Measurements from ENCODE around the gene RAP1GAP2.

The RAP1GAP2 gene

DNA sequence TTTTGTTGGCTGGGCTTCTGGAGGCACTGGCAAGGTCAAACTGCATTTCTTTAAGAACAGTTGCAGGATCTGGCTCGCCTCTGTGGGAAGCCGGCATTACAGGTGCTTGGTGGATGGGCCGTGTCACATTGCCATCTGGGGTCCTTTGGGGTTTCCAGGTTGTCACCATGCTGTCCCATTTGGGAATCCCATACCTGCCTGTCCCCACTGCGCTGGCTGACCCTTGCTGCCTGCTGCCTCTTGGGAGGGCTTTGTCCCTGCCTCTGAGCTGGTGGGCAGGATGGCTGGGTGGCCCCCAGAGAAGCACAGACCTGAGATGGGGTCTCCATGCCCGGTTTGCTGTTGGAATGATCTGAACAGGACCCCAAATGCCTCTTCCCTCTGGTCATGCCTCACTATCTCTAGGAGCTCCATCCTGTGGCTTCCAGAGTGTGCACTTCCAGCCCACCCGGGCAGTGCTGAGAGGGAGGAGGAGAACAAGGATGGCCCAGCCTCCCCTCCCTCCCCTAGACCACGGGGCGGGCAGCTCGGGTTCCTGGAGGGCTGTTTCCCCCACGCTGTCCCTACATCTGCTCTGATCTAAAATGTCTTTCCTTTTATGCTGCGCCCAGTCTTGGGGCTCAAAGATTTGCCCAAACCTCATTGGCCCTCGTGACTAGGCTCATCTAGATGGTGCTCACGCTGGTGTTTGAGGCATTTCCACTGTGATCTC is 239.2 kb downstream of the RAP1GAP2 start:
- H3K4me1 ChIP-seq (ENCODE audit: control insufficient read depth, insufficient read depth, low read length): no peaks in the 10 kb centered on the region
- H3K27me3 ChIP-seq (ENCODE audit: control insufficient read depth, insufficient read depth, low read length, poor library complexity, severe bottlenecking): no peaks in the 10 kb centered on the region
- WGBS, 2 experiments: 82 to 84% methylated on average over 13 of the region's 13 CpGs
- no peak overlapping the region for H3K4me3 ChIP-seq (ENCODE audit: insufficient read depth, low read depth, low read length)
- no peak overlapping the region for H3K27ac ChIP-seq (ENCODE audit: insufficient read depth, low read depth, low read length, poor library complexity, severe bottlenecking)
- H3K9me3 ChIP-seq (ENCODE audit: control insufficient read depth, low read length): no peaks in the 10 kb centered on the region
- no peaks in the 10 kb centered on the region for H3K36me3 ChIP-seq (ENCODE audit: control insufficient read depth, insufficient read depth, low read length)

DNA sequence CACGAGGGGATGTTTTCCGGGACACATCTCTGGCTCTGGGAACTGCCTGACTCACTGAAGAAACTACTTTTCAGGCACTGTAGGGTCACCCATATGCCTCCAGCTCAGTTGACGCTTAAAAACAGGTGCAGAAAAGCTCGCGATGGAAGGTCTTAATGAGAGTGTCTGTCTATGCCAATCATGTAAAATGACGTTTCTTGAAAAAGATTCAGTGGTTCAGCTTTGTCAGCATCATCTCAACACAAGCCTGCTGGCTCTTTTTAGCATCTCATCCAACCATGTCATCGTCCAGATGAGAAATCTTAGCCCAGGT is 239.7 kb downstream of the RAP1GAP2 start:
- WGBS, 2 experiments: 89 to 94% methylated on average over 7 of the region's 7 CpGs
- Histone ChIP-seq H3K4me1 (ENCODE audit: control insufficient read depth, insufficient read depth, low read length) (no peaks in the 10 kb centered on the region), H3K27ac (ENCODE audit: insufficient read depth, low read depth, low read length, poor library complexity, severe bottlenecking) (no peak overlapping the region), H3K27me3 (ENCODE audit: control insufficient read depth, insufficient read depth, low read length, poor library complexity, severe bottlenecking) (no peaks in the 10 kb centered on the region), H3K4me3 (ENCODE audit: insufficient read depth, low read depth, low read length) (no peak overlapping the region), H3K9me3 (ENCODE audit: control insufficient read depth, low read length) (no peaks in the 10 kb centered on the region), H3K36me3 (ENCODE audit: control insufficient read depth, insufficient read depth, low read length) (no peaks in the 10 kb centered on the region)

DNA sequence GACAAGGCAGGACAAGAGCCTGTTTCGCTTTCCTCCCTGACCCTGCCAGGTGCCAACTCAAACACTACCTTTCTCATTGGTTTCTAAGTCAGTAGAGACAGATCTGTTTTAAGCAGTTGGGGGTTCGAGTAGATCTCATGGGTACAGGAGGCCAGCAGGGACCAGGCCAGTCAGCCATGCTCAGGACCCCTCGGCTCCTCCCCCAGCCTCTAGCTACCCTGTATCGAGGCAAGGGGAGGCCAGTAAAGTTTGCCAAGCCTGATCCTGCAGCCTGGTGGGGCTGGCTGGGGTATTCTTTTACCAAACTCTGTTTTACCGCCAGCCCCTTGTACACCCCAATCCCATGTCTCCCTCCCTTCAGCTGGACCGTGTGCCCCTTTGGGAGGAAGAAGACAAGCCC is 240.6 kb downstream of the RAP1GAP2 start:
- no peak overlapping the region for H3K4me3 ChIP-seq (ENCODE audit: insufficient read depth, low read depth, low read length)

GRCh38 chr17:3037259-3037658 is 241.0 kb downstream of the RAP1GAP2 start:
- H3K9me3 ChIP-seq (ENCODE audit: control insufficient read depth, low read length): no peaks in the 10 kb centered on the region
- no peaks in the 10 kb centered on the region for H3K36me3 ChIP-seq (ENCODE audit: control insufficient read depth, insufficient read depth, low read length)
- no peak overlapping the region for H3K27ac ChIP-seq (ENCODE audit: insufficient read depth, low read depth, low read length, poor library complexity, severe bottlenecking)
- H3K4me3 ChIP-seq (ENCODE audit: insufficient read depth, low read depth, low read length): no peak overlapping the region
- no peaks in the 10 kb centered on the region for H3K27me3 ChIP-seq (ENCODE audit: control insufficient read depth, insufficient read depth, low read length, poor library complexity, severe bottlenecking)
- H3K4me1 ChIP-seq (ENCODE audit: control insufficient read depth, insufficient read depth, low read length): no peaks in the 10 kb centered on the region
- WGBS, 2 experiments: 90 to 94% methylated on average over 5 to 6 of the region's 9 CpGs

More for the DNA sequence above, 240.6 kb downstream of the RAP1GAP2 start:
- 87 to 92% methylated on average over 6 of the region's 6 CpGs for WGBS, 2 experiments
- H3K27me3 ChIP-seq (ENCODE audit: control insufficient read depth, insufficient read depth, low read length, poor library complexity, severe bottlenecking): no peaks in the 10 kb centered on the region
- H3K36me3 ChIP-seq (ENCODE audit: control insufficient read depth, insufficient read depth, low read length): no peaks in the 10 kb centered on the region
- no peaks in the 10 kb centered on the region for H3K9me3 ChIP-seq (ENCODE audit: control insufficient read depth, low read length)
- no peak overlapping the region for H3K27ac ChIP-seq (ENCODE audit: insufficient read depth, low read depth, low read length, poor library complexity, severe bottlenecking)
- no peaks in the 10 kb centered on the region for H3K4me1 ChIP-seq (ENCODE audit: control insufficient read depth, insufficient read depth, low read length)

DNA sequence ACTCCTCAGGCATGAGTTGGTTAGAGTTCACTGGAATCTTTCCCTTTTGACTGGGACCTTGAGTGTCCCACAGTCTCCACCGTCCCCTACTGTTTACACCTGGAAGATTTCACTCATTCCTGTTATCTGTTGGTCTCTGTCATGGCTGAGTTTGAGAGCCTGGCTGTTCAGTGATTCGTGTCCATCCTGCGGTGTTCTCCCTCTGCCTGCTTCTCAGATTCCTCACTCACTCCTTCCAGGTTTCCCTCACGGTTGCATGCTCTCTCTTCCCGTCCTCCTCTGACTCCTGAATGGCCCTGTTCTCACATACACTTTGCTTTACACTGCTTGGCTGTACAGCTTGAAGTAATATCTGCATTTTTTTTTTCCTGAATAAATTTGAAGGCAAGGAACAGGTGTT is 242.7 kb downstream of the RAP1GAP2 start:
- no peak overlapping the region for H3K27ac ChIP-seq (ENCODE audit: insufficient read depth, low read depth, low read length, poor library complexity, severe bottlenecking)
- 68 to 74% methylated on average over 5 of the region's 5 CpGs for WGBS, 2 experiments
- H3K27me3 ChIP-seq (ENCODE audit: control insufficient read depth, insufficient read depth, low read length, poor library complexity, severe bottlenecking): no peaks in the 10 kb centered on the region
- H3K4me1 ChIP-seq (ENCODE audit: control insufficient read depth, insufficient read depth, low read length): no peaks in the 10 kb centered on the region
- no peaks in the 10 kb centered on the region for H3K9me3 ChIP-seq (ENCODE audit: control insufficient read depth, low read length)
- no peak overlapping the region for H3K4me3 ChIP-seq (ENCODE audit: insufficient read depth, low read depth, low read length)
- H3K36me3 ChIP-seq (ENCODE audit: control insufficient read depth, insufficient read depth, low read length): no peaks in the 10 kb centered on the region

DNA sequence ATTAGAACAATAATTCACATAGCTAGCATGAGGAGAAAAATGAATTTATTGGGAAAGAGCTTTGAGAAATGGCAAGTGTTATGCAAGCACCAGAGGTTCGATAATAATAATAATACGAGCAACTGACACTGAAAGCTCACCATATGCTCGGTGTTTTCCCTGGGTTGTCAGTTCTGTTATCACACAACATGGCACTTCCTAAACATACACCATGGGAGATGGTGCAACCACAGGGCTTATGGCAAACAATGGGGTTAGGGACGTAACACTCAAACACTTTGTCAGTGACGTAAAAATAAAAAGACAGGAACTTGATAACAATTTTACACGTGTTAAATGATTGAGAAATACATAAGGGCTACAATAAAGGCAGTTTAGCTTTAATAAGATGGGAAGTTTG is 243.5 kb downstream of the RAP1GAP2 start:
- Histone ChIP-seq H3K4me3 (ENCODE audit: insufficient read depth, low read depth, low read length) (no peak overlapping the region), H3K4me1 (ENCODE audit: control insufficient read depth, insufficient read depth, low read length) (no peaks in the 10 kb centered on the region), H3K27ac (ENCODE audit: insufficient read depth, low read depth, low read length, poor library complexity, severe bottlenecking) (no peak overlapping the region), H3K36me3 (ENCODE audit: control insufficient read depth, insufficient read depth, low read length) (no peaks in the 10 kb centered on the region), H3K27me3 (ENCODE audit: control insufficient read depth, insufficient read depth, low read length, poor library complexity, severe bottlenecking) (no peaks in the 10 kb centered on the region), H3K9me3 (ENCODE audit: control insufficient read depth, low read length) (no peaks in the 10 kb centered on the region)
- WGBS, 2 experiments: 88 to 90% methylated on average over 6 of the region's 6 CpGs

DNA sequence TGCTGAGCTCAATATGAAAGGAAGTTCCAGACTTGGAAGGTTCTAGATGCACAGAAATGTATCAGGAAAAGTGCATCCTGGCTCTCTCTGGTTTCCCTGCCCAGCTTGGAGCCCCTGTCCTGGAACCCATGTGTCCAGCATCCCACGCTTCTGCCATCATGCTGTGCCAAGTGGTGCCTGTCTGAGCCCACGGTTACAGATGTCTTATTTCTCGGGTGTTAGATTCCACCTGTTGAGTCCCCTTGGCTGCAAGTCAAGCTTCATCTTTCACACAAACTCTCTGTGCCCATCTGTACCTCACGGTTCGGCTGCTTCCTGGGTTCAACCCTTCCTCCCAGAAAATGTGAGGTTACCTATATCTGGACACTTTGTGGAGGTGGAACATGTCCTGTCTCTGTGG is 244.6 kb downstream of the RAP1GAP2 start:
- no peaks in the 10 kb centered on the region for H3K36me3 ChIP-seq (ENCODE audit: control insufficient read depth, insufficient read depth, low read length)
- no peaks in the 10 kb centered on the region for H3K9me3 ChIP-seq (ENCODE audit: control insufficient read depth, low read length)
- WGBS, 2 experiments: 92 to 94% methylated on average over 5 of the region's 5 CpGs
- H3K4me3 ChIP-seq (ENCODE audit: insufficient read depth, low read depth, low read length): no peak overlapping the region
- no peaks in the 10 kb centered on the region for H3K27me3 ChIP-seq (ENCODE audit: control insufficient read depth, insufficient read depth, low read length, poor library complexity, severe bottlenecking)
- no peaks in the 10 kb centered on the region for H3K4me1 ChIP-seq (ENCODE audit: control insufficient read depth, insufficient read depth, low read length)
- H3K27ac ChIP-seq (ENCODE audit: insufficient read depth, low read depth, low read length, poor library complexity, severe bottlenecking): no peak overlapping the region

DNA sequence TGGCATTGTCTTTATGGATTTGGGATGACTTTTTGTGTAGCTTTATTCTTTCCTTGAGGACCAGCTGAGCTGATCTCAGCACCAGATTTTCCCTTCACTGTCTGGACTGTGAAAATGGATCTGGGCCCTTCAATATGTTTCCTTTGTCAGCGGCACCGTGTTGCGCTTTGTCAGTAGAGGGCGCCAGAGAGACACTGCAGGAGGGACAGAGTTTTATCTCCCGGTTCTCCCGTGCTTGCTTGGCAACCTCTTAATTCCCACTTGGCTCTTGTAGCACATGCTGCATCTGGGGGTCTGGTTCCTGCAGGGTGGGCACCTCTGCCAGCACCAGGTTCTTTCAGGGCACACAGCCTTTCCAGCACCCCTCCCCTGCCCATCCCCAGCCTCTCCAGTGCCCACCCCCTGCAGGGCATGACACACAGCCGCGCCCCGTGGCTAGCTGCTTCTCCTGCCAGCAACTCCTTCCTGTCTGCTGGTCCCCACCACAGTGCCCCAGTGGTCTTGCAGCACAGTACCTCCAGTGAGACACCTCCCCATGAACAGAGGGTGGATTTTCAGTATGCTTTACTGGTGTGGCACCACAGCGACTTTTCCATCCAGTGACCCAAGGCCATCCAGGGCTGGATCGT is 247.6 kb downstream of the RAP1GAP2 start:
- Histone ChIP-seq H3K36me3 (ENCODE audit: control insufficient read depth, insufficient read depth, low read length) (no peaks in the 10 kb centered on the region), H3K4me3 (ENCODE audit: insufficient read depth, low read depth, low read length) (no peak overlapping the region), H3K27ac (ENCODE audit: insufficient read depth, low read depth, low read length, poor library complexity, severe bottlenecking) (no peak overlapping the region), H3K4me1 (ENCODE audit: control insufficient read depth, insufficient read depth, low read length) (no peaks in the 10 kb centered on the region), H3K9me3 (ENCODE audit: control insufficient read depth, low read length) (no peaks in the 10 kb centered on the region), H3K27me3 (ENCODE audit: control insufficient read depth, insufficient read depth, low read length, poor library complexity, severe bottlenecking) (no peaks in the 10 kb centered on the region)
- WGBS, 2 experiments: 61 to 62% methylated on average over 11 of the region's 11 CpGs

GRCh38 chr17:3046753-3047152 is 250.5 kb downstream of the RAP1GAP2 start:
- Histone ChIP-seq H3K9me3 (ENCODE audit: control insufficient read depth, low read length) (no peaks in the 10 kb centered on the region), H3K27ac (ENCODE audit: insufficient read depth, low read depth, low read length, poor library complexity, severe bottlenecking) (no peak overlapping the region), H3K4me1 (ENCODE audit: control insufficient read depth, insufficient read depth, low read length) (peaks cover 2% of the 10 kb centered on the region), H3K36me3 (ENCODE audit: control insufficient read depth, insufficient read depth, low read length) (no peaks in the 10 kb centered on the region), H3K4me3 (ENCODE audit: insufficient read depth, low read depth, low read length) (no peak overlapping the region), H3K27me3 (ENCODE audit: control insufficient read depth, insufficient read depth, low read length, poor library complexity, severe bottlenecking) (no peaks in the 10 kb centered on the region)
- 84 to 90% methylated on average over 1 to 3 of the region's 3 CpGs for WGBS, 2 experiments

DNA sequence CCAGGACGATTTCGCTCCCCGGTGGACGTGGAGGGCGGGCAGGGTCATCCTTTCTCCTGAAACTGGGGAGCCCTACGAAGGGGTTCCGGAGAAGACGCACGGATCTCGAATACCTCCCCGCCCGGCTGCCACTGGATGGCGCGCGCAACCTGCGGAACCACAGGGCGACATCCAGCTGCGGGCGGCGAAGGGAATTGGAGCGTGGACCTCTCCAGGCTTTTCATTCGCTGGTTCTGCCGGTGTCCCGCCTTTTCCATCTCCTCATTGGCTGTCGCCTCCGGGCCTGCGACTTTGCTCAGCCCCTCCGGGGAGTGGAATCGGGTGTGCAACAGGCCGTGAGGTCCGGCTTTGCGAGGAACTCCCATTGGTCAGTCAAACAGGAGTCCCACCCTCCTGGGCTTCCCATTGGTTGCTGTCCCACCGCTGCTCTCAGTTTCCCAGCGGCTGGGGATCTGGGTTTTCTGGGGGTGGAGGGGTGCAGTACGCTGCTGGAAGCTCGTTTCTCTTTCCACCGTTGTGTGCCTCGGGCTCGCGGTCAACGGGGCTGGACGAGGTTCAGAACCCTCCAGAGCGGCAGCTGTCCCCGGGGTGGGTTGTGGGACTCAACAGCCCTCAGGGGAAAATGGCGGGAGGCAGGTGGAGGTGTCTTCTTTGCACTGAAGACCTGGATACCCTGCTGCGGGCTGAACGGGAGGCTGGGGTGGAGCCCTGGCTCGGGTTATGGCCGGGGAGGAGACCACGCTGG is 252.7 kb downstream of the RAP1GAP2 start:
- WGBS, 2 experiments: 2 to 3% methylated on average over 50 of the region's 50 CpGs
- H3K27ac ChIP-seq (ENCODE audit: insufficient read depth, low read depth, low read length, poor library complexity, severe bottlenecking): no peak overlapping the region

More for the DNA sequence above, 252.7 kb downstream of the RAP1GAP2 start:
- peaks cover 2% of the 10 kb centered on the region for H3K4me1 ChIP-seq (ENCODE audit: control insufficient read depth, insufficient read depth, low read length)
- peak overlapping the region; percentile 64 for H3K4me3 ChIP-seq (ENCODE audit: insufficient read depth, low read depth, low read length)
- no peaks in the 10 kb centered on the region for H3K36me3 ChIP-seq (ENCODE audit: control insufficient read depth, insufficient read depth, low read length)
- no peaks in the 10 kb centered on the region for H3K27me3 ChIP-seq (ENCODE audit: control insufficient read depth, insufficient read depth, low read length, poor library complexity, severe bottlenecking)
- no peaks in the 10 kb centered on the region for H3K9me3 ChIP-seq (ENCODE audit: control insufficient read depth, low read length)

Measured in ectodermal cell (in vitro differentiated cells).